CD8-positive, alpha-beta memory T cell (primary cell): ENCODE results near the gene RAB1B. TPM values are rescaled to one million over a fixed set of nuclear protein-coding genes. Genes with fewer than 3 reads are reported as not detected.

Source experiments
- CTCF ChIA-PET: fragments of 350-600 bp; sonication (Branson Sonifier 250); formaldehyde crosslinking; loops from one replicate; lab custom pipeline; 2021; ENCODE audit warnings: antibody characterized with exemption; lab: Charles Lee
- POLR2A ChIA-PET: fragments of 350-600 bp; sonication (Branson Sonifier 250); formaldehyde crosslinking; loops from one replicate; lab custom pipeline; 2021; ENCODE audit warnings: antibody characterized with exemption; lab: Charles Lee
- DNase-seq, 5 donors: peaks; one replicate each; pipeline versions ENCODE4 v3.0.0 to v3.0.0-alpha.2; 2020 to 2022; ENCODE audit warnings: mixed read lengths in 1 of 5
- H3K27ac ChIP-seq: one replicate; pipeline ENCODE4 v1.7.0; 2013; ENCODE audit warnings: low read depth, mild to moderate bottlenecking, low read length, moderate library complexity
- H3K27me3 ChIP-seq: 2 replicates; pipeline ENCODE4 v1.7.0; 2013; ENCODE audit warnings: low read length, mild to moderate bottlenecking; ENCODE audit not compliant: insufficient read depth, poor library complexity, severe bottlenecking
- H3K36me3 ChIP-seq: 2 replicates; pipeline ENCODE4 v1.7.0; 2013; ENCODE audit warnings: mild to moderate bottlenecking, low read length, moderate library complexity; ENCODE audit not compliant: insufficient read depth
- H3K4me1 ChIP-seq: 2 replicates; pipeline ENCODE4 v1.7.0; 2013; ENCODE audit warnings: mild to moderate bottlenecking, low read length, moderate library complexity; ENCODE audit not compliant: insufficient read depth
- H3K4me3 ChIP-seq: 2 replicates; pipeline ENCODE4 v1.7.0; 2013; ENCODE audit warnings: mild to moderate bottlenecking, low read length
- H3K9me3 ChIP-seq: 2 replicates; pipeline ENCODE4 v1.7.0; 2013; ENCODE audit warnings: mild to moderate bottlenecking, low read length
- H3K27ac Mint-ChIP-seq, 8 donors: one replicate each; pipeline ENCODE4 v1.8.0; 2020 to 2021; ENCODE audit warnings: mixed read lengths in 8 of 8, mild to moderate bottlenecking in 6 of 8, inconsistent platforms in 3 of 8, moderate library complexity in 3 of 8
- H3K27me3 Mint-ChIP-seq, 2 donors: one replicate each; pipeline ENCODE4 v1.8.0; 2020 to 2021; ENCODE audit warnings: mixed read lengths in 2 of 2, mild to moderate bottlenecking in 1 of 2, moderate library complexity in 1 of 2
- H3K36me3 Mint-ChIP-seq, 3 donors: one replicate each; pipeline ENCODE4 v1.8.0; 2020 to 2021; ENCODE audit warnings: mixed read lengths in 3 of 3, inconsistent platforms in 1 of 3, mild to moderate bottlenecking in 1 of 3
- H3K4me1 Mint-ChIP-seq, 3 donors: one replicate each; pipeline ENCODE4 v1.8.0; 2020 to 2021; ENCODE audit warnings: mixed read lengths in 3 of 3, inconsistent platforms in 1 of 3, mild to moderate bottlenecking in 1 of 3
- H3K4me3 Mint-ChIP-seq, 7 donors: one replicate each; pipeline ENCODE4 v1.8.0; 2020 to 2021; ENCODE audit warnings: mixed read lengths in 7 of 7, mild to moderate bottlenecking in 6 of 7, moderate library complexity in 4 of 7, inconsistent platforms in 2 of 7
- H3K9me3 Mint-ChIP-seq, 5 donors: one replicate each; pipeline ENCODE4 v1.8.0; 2020 to 2022; ENCODE audit warnings: mixed read lengths in 5 of 5, mild to moderate bottlenecking in 3 of 5, moderate library complexity in 2 of 5, inconsistent platforms in 1 of 5
- polyA plus RNA-seq: library from polyadenylated mRNA; unstranded; fragments of 300-500 nt; fragmentation: Illumina TruSeq; gene quantifications from one replicate; pipeline ENCODE4 v1.2.3, GENCODE V29; 2021
- total RNA-seq, 2 experiments: library from RNA; stranded (reverse); gene quantifications; one replicate each; pipeline ENCODE4 v1.2.3, GENCODE V29; 2021

Gene RAB1B
- total and polyA plus RNA-seq, 3 experiments from 2014 or later, result 18.6 to 125 (median 119) TPM

DNA sequence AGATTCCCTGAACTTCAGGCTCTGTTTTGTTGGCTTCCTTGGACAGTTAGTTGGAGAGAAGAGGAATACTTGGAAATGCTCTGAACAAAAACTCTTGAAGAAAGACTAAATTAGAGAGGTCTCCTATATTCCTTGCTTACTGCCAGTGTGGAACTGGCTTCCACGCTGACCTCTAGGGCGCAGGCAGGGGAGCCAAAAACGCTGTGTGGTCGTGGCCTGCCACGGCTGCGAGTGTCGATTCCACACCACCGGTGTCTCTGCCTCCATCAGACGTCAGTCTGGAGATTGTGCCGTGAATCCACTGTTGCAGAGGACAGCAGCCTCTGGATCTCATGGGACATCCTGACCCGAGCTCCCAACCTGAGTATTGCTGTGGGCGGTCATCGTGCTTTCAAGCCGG lies 37.5 kb upstream of the RAB1B start:
- Histone ChIP-seq H3K4me3 (no peak overlapping the region), H3K36me3 (peaks cover 55% of the 10 kb centered on the region), H3K4me1 (no peaks in the 10 kb centered on the region), H3K9me3 (no peaks in the 10 kb centered on the region), H3K27me3 (no peaks in the 10 kb centered on the region), H3K27ac (no peak overlapping the region)
- no peaks in the 10 kb centered on the region for H3K4me1 Mint-ChIP-seq
- DNase-seq, result no peak
- H3K27me3 Mint-ChIP-seq, result no peaks in the 10 kb centered on the region
- H3K9me3 Mint-ChIP-seq, result no peaks in the 10 kb centered on the region
- H3K27ac Mint-ChIP-seq, result no peak overlapping the region
- ChIA-PET POLR2A (no interaction called here), CTCF (no interaction called here)
- peaks cover 5 to 88% (median 27%) of the 10 kb centered on the region in 3 donors for H3K36me3 Mint-ChIP-seq
- H3K4me3 Mint-ChIP-seq, result no peak overlapping the region

DNA sequence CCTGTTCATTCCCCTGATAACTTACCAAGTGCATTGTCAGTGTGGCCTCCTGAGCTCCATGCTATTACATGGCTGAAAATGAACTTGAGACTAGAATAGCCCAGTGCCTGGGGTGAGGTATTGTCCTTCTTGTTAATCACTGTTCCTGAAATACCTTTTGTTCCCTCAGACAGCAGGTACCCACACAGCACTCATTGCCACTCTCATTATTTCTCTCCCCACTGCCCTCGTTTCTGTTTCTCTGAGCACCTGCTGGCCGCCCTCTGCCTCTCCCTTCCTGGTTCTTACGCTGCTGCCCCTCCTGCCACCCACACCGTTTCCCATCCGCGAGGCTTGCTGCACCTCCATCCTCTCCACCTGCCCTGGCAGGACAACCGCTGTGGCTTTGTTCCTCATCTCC lies 36.9 kb upstream of the RAB1B start:
- H3K36me3 Mint-ChIP-seq, result peaks cover 5 to 89% (median 27%) of the 10 kb centered on the region in 3 donors
- CTCF ChIA-PET, result no interaction called here
- H3K4me3 Mint-ChIP-seq, result no peak overlapping the region
- H3K9me3 Mint-ChIP-seq, result no peaks in the 10 kb centered on the region
- Histone ChIP-seq H3K27ac (no peak overlapping the region), H3K4me1 (no peaks in the 10 kb centered on the region), H3K36me3 (peaks cover 60% of the 10 kb centered on the region), H3K9me3 (no peaks in the 10 kb centered on the region), H3K4me3 (no peak overlapping the region), H3K27me3 (no peaks in the 10 kb centered on the region)
- no peaks in the 10 kb centered on the region for H3K4me1 Mint-ChIP-seq
- POLR2A ChIA-PET, result no interaction called here
- no peaks in the 10 kb centered on the region for H3K27me3 Mint-ChIP-seq
- peak overlapping the region in 4 of 8 donors; percentile 32 to 93 (median 72) for H3K27ac Mint-ChIP-seq
- no peak for DNase-seq

DNA sequence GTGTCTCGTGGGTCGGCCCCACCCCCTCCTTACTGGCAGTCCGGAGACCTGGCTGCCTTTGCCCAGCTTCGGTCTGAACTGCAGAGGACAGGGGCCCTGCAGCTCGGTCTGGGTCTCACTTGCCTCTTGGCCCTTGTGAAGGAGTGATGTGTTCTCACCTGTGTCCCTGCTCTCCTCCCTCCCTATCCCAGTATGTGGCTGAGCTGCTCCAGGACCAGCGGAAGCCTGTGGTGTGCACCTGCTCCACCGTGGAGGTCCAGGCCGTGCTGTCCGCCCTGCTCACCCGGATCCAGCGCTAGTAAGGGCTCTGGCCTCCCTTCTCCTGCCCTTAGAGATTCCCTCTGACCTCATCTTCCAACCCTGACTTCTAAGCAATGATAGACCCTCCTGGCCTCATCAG lies 35.7 kb upstream of the RAB1B start:
- H3K27ac Mint-ChIP-seq, result peak overlapping the region in 2 of 8 donors; percentile 17 to 66
- no peaks in the 10 kb centered on the region for H3K27me3 Mint-ChIP-seq
- Histone ChIP-seq H3K9me3 (no peaks in the 10 kb centered on the region), H3K27me3 (no peaks in the 10 kb centered on the region), H3K27ac (no peak overlapping the region), H3K4me1 (no peaks in the 10 kb centered on the region), H3K4me3 (no peak overlapping the region), H3K36me3 (peaks cover 58% of the 10 kb centered on the region)
- DNase-seq, result no peak
- H3K36me3 Mint-ChIP-seq, result peaks cover 5 to 87% (median 30%) of the 10 kb centered on the region in 3 donors
- no peak overlapping the region for H3K4me3 Mint-ChIP-seq
- no peaks in the 10 kb centered on the region for H3K4me1 Mint-ChIP-seq
- no peaks in the 10 kb centered on the region for H3K9me3 Mint-ChIP-seq
- ChIA-PET CTCF (interaction anchor here (0.5 kb wide), 1 partner anchor 10 kb away, joined by 3 read pairs; no protein-coding TSS in a partner anchor), POLR2A (no interaction called here)

DNA sequence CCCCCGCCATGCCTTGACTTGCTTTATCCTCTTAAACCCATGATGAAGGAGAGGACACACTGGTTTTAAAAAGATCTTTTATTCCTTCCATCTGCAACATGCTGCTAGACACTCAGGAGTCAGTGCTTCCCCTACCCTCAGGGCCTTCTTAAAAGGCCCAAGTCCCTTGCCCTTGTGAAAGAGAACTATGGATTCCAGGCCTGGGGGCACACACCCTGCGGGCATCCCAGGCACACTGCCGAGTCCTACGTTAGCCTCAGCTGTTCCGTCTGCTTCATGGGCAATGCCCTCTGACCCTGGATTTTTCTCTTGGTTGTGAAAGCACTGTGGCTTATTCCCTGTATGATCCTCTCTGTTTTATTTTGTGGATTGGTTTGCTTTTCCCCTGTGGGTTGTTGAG lies 35.1 kb upstream of the RAB1B start:
- Histone ChIP-seq H3K4me1 (no peaks in the 10 kb centered on the region), H3K27me3 (no peaks in the 10 kb centered on the region), H3K36me3 (peaks cover 57% of the 10 kb centered on the region), H3K27ac (no peak overlapping the region), H3K9me3 (no peaks in the 10 kb centered on the region), H3K4me3 (no peak overlapping the region)
- DNase-seq, result no peak
- H3K27ac Mint-ChIP-seq, result peak overlapping the region in 2 of 8 donors; percentile 52 to 66
- ChIA-PET POLR2A (no interaction called here), CTCF (interaction anchor here (1.5 kb wide), 1 partner anchor 11 kb away, joined by 5 read pairs; no protein-coding TSS in a partner anchor)
- H3K9me3 Mint-ChIP-seq, result no peaks in the 10 kb centered on the region
- no peaks in the 10 kb centered on the region for H3K4me1 Mint-ChIP-seq
- H3K4me3 Mint-ChIP-seq, result no peak overlapping the region
- H3K36me3 Mint-ChIP-seq, result peaks cover 5 to 87% (median 29%) of the 10 kb centered on the region in 3 donors
- no peaks in the 10 kb centered on the region for H3K27me3 Mint-ChIP-seq

DNA sequence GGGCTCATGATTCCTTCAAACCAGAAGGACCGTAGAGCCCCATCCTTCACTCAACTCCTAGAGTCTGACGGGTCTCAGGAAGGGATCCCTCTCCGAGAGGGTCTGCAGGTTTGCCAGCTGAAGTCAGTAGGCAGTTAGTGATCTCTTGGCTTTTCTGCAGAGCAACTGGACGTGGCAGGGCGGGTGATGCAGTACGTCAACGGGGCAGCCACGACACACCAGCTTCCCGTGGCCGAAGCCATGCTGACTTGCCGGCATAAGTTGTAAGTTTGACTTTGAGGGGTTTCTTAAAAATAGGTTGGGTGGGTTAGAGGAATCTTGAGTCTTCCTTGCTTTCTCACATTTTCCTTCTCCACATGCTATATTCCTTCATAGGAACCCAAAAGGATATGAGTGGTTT lies 33.3 kb upstream of the RAB1B start:
- no peaks in the 10 kb centered on the region for H3K4me1 ChIP-seq
- no peaks in the 10 kb centered on the region for H3K27me3 Mint-ChIP-seq
- CTCF ChIA-PET, result interaction anchor here (1.4 kb wide), 1 partner anchor 23 kb away, joined by 4 read pairs; no protein-coding TSS in a partner anchor

DNA sequence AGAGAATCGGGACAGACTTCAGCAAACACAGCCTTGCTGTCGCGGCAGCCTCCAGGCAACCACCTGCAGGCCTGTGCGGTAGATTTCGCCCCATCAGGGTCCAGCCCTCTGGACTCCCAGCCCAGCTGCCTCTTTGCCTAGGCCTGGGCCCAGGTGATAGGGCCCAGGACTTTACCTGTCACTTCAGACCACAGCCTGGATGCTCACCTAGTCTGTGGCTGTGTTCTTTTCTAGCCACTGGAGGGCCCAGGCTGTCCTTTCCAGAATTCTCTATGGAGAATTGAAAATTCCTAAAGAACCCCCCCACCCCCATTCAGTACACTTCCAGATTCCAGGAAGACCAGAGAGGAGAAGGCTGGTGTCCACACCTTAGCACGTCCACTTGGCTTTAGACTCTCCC lies 30.6 kb upstream of the RAB1B start:
- Mint-ChIP-seq H3K4me1 (no peaks in the 10 kb centered on the region), H3K27ac (peak overlapping the region in 3 of 8 donors; percentile 61 to 84 (median 68)), H3K36me3 (peaks cover 5 to 92% (median 20%) of the 10 kb centered on the region in 3 donors), H3K27me3 (no peaks in the 10 kb centered on the region), H3K9me3 (no peaks in the 10 kb centered on the region), H3K4me3 (no peak overlapping the region)
- Histone ChIP-seq H3K27me3 (no peaks in the 10 kb centered on the region), H3K27ac (no peak overlapping the region), H3K4me3 (no peak overlapping the region), H3K36me3 (peaks cover 65% of the 10 kb centered on the region), H3K9me3 (no peaks in the 10 kb centered on the region), H3K4me1 (no peaks in the 10 kb centered on the region)
- no peak for DNase-seq
- POLR2A ChIA-PET, result no interaction called here
- CTCF ChIA-PET, result interaction anchor here (1.8 kb wide), 1 partner anchor 15 kb away, joined by 8 read pairs; no protein-coding TSS in a partner anchor

More for the DNA sequence above, 33.3 kb upstream of the RAB1B start:
- Mint-ChIP-seq H3K4me3 (no peak overlapping the region), H3K4me1 (no peaks in the 10 kb centered on the region), H3K36me3 (peaks cover 5 to 93% (median 24%) of the 10 kb centered on the region in 3 donors), H3K27ac (peak overlapping the region in 4 of 8 donors; percentile 17 to 74 (median 29)), H3K9me3 (no peaks in the 10 kb centered on the region)
- H3K36me3 ChIP-seq, result peaks cover 71% of the 10 kb centered on the region
- no peak overlapping the region for H3K27ac ChIP-seq
- H3K9me3 ChIP-seq, result no peaks in the 10 kb centered on the region
- no peak for DNase-seq
- POLR2A ChIA-PET, result interaction anchor here (1.3 kb wide), 1 partner anchor 54 kb away, joined by 3 read pairs; the partner anchor contains the start of gene YIF1A
- H3K27me3 ChIP-seq, result no peaks in the 10 kb centered on the region
- no peak overlapping the region for H3K4me3 ChIP-seq

DNA sequence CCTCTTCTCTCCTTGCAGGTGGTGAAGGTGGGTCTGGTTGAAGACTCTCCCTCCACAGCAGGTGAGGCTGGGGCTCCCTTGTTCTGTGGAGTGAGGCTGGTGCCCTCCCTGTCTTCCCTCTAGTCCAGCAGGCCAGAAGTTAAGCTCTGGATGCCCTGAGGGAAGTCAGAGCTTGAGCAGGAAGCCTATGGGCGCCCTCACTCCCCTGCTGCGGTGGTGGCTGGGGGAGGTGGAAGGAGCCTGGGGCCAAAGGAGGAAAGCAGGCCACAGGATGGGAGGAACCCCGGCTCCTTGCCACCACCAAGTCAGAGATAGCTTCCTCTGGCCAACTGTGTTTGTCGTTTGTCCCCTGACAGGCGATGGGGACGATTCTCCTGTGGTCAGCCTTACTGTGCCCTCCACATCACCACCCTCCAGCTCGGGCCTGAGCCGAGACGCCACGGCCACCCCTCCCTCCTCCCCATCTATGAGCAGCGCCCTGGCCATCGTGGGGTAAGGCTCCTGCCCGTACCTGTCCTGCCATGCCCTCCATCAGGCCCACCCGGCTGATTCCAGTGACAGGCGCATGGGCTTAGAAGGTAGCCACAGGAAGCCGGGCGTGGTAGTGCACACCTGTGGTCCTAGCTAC lies 29.5 kb upstream of the RAB1B start:
- Mint-ChIP-seq H3K27ac (peak overlapping the region in 2 of 8 donors; percentile 17 to 78), H3K9me3 (no peaks in the 10 kb centered on the region), H3K36me3 (peaks cover 5 to 89% (median 18%) of the 10 kb centered on the region in 3 donors), H3K27me3 (no peaks in the 10 kb centered on the region), H3K4me3 (no peak overlapping the region), H3K4me1 (no peaks in the 10 kb centered on the region)
- no peak for DNase-seq
- H3K36me3 ChIP-seq, result peaks cover 55% of the 10 kb centered on the region
- no peak overlapping the region for H3K4me3 ChIP-seq
- no peak overlapping the region for H3K27ac ChIP-seq
- POLR2A ChIA-PET, result interaction anchor here (0.7 kb wide), 1 partner anchor 31 kb away, joined by 3 read pairs; no protein-coding TSS in a partner anchor
- H3K27me3 ChIP-seq, result no peaks in the 10 kb centered on the region
- CTCF ChIA-PET, result interaction anchor here (0.6 to 1.8 kb wide), 4 partner anchors 12 to 74 kb away, joined by 3 to 8 read pairs (median 4); no protein-coding TSS in a partner anchor
- no peaks in the 10 kb centered on the region for H3K4me1 ChIP-seq
- H3K9me3 ChIP-seq, result no peaks in the 10 kb centered on the region

DNA sequence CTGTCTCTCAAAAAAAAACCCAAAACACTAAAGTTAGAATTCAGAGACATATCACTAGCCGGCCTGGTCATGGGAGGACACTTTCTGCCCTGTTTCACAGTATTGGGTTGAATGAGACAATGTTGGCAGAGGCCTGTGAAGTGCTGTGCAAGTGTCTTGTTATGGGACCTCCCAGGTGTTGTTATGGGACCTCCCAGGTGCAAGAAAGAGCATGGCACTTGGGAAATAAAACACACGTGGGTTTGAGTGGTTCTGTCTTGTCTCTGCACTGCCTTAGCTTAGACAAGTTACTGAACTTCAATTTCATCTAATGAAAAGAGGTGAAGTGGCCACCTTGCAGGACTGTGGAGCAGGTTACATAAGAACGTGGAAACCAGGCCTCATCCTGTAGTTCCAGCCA lies 28.9 kb upstream of the RAB1B start:
- Mint-ChIP-seq H3K27me3 (no peaks in the 10 kb centered on the region), H3K4me3 (no peak overlapping the region), H3K4me1 (no peaks in the 10 kb centered on the region), H3K36me3 (peaks cover 5 to 89% (median 18%) of the 10 kb centered on the region in 3 donors), H3K9me3 (no peaks in the 10 kb centered on the region), H3K27ac (peak overlapping the region in 3 of 8 donors; percentile 11 to 78 (median 50))
- Histone ChIP-seq H3K27ac (no peak overlapping the region), H3K9me3 (no peaks in the 10 kb centered on the region), H3K4me1 (no peaks in the 10 kb centered on the region), H3K27me3 (no peaks in the 10 kb centered on the region), H3K36me3 (peaks cover 49% of the 10 kb centered on the region), H3K4me3 (no peak overlapping the region)
- CTCF ChIA-PET, result interaction anchor here (1.0 to 1.3 kb wide), 2 partner anchors 11 to 43 kb away, joined by 3 to 4 read pairs; no protein-coding TSS in a partner anchor
- POLR2A ChIA-PET, result interaction anchor here (0.7 kb wide), 1 partner anchor 32 kb away, joined by 3 read pairs; no protein-coding TSS in a partner anchor
- no peak for DNase-seq
